ENCODE measurements around the gene SCN11A. TPM values are rescaled to one million over a fixed set of nuclear protein-coding genes. Genes with fewer than 3 reads are reported as not detected.
A peak's percentile ranks its signal among the peaks of the same experiment; 100 is the strongest.

Gene SCN11A
- total RNA-seq, 1 donor from 2014 or later, result 0.69 TPM

GRCh38 chr3:39067286-39067685, 15.5 kb upstream of the SCN11A start:
- peaks cover 25% of the 10 kb centered on the region for H4K20me1 ChIP-seq (ENCODE audit: low read depth)
- H3K27me3 ChIP-seq, result no peaks in the 10 kb centered on the region
- H3K4me1 Mint-ChIP-seq, result no peaks in the 10 kb centered on the region
- peaks cover 2% of the 10 kb centered on the region for H3K4me1 ChIP-seq
- H3K9me3 Mint-ChIP-seq, result no peaks in the 10 kb centered on the region
- no peak overlapping the region for H3K4me3 Mint-ChIP-seq
- H3K4me2 ChIP-seq, result no peak overlapping the region
- no peak for DNase-seq (ENCODE audit: low spot score)
- H2AFZ ChIP-seq (replicated peaks), result no peak overlapping the region
- H3K9ac ChIP-seq, result no peak overlapping the region
- H3K4me3 ChIP-seq, result no peak overlapping the region
- no peaks in the 10 kb centered on the region for H3K27me3 Mint-ChIP-seq (ENCODE audit: insufficient read depth, low read depth)
- peaks cover 15% of the 10 kb centered on the region for H3K36me3 ChIP-seq
- peaks cover 16% of the 10 kb centered on the region for H3K36me3 Mint-ChIP-seq
- H3K79me2 ChIP-seq (ENCODE audit: low read depth), result peaks cover 36% of the 10 kb centered on the region
- H3K9me3 ChIP-seq (ENCODE audit: low read depth), result no peaks in the 10 kb centered on the region
- no peak overlapping the region for H3K27ac Mint-ChIP-seq
- H3K27ac ChIP-seq, result no peak overlapping the region
- no peaks in the 10 kb centered on the region for H3F3A ChIP-seq (ENCODE audit: low read depth)
- TF ChIP-seq CTCF (IDR thresholded peaks at IDR 0.05), result no peak
- no peak for TF ChIP-seq EZH2phosphoT487 (IDR thresholded peaks at IDR 0.05)
- TF ChIP-seq EZH2 (IDR thresholded peaks at IDR 0.05), result no peak

GRCh38 chr3:39065197-39065596, 13.5 kb upstream of the SCN11A start:
- Histone ChIP-seq H4K20me1 (ENCODE audit: low read depth) (peaks cover 30% of the 10 kb centered on the region), H3K4me1 (peaks cover 5% of the 10 kb centered on the region), H3K27me3 (no peaks in the 10 kb centered on the region), H3F3A (ENCODE audit: low read depth) (no peaks in the 10 kb centered on the region), H3K4me3 (no peak overlapping the region), H3K27ac (peak overlapping the region; percentile 39), H3K36me3 (peaks cover 10% of the 10 kb centered on the region), H2AFZ (replicated peaks) (no peak overlapping the region), H3K9me3 (ENCODE audit: low read depth) (no peaks in the 10 kb centered on the region), H3K79me2 (ENCODE audit: low read depth) (peaks cover 57% of the 10 kb centered on the region), H3K4me2 (no peak overlapping the region), H3K9ac (no peak overlapping the region)
- H3K4me3 Mint-ChIP-seq, result no peak overlapping the region
- no peaks in the 10 kb centered on the region for H3K4me1 Mint-ChIP-seq
- peaks cover 8% of the 10 kb centered on the region for H3K36me3 Mint-ChIP-seq
- TF ChIP-seq EZH2phosphoT487 (IDR thresholded peaks at IDR 0.05), result no peak
- peak; percentile 59 for TF ChIP-seq CTCF (IDR thresholded peaks at IDR 0.05)
- no peak for TF ChIP-seq EZH2 (IDR thresholded peaks at IDR 0.05)
- no peaks in the 10 kb centered on the region for H3K27me3 Mint-ChIP-seq (ENCODE audit: insufficient read depth, low read depth)
- peak; percentile 69 for DNase-seq (ENCODE audit: low spot score)
- no peak overlapping the region for H3K27ac Mint-ChIP-seq
- H3K9me3 Mint-ChIP-seq, result no peaks in the 10 kb centered on the region

- Histone ChIP-seq H3K36me3 (peaks cover 5% of the 10 kb centered on the region), H3K4me2 (no peak overlapping the region), H3K79me2 (ENCODE audit: low read depth) (peaks cover 63% of the 10 kb centered on the region), H4K20me1 (ENCODE audit: low read depth) (peaks cover 30% of the 10 kb centered on the region), H3K4me1 (peaks cover 5% of the 10 kb centered on the region), H3K9me3 (ENCODE audit: low read depth) (no peaks in the 10 kb centered on the region), H3F3A (ENCODE audit: low read depth) (no peaks in the 10 kb centered on the region), H3K27ac (peak overlapping the region; percentile 39), H2AFZ (replicated peaks) (no peak overlapping the region), H3K27me3 (no peaks in the 10 kb centered on the region), H3K9ac (no peak overlapping the region), H3K4me3 (no peak overlapping the region)
- no peak for TF ChIP-seq EZH2phosphoT487 (IDR thresholded peaks at IDR 0.05)
- TF ChIP-seq CTCF (IDR thresholded peaks at IDR 0.05), result no peak
- no peak for TF ChIP-seq EZH2 (IDR thresholded peaks at IDR 0.05)
- no peaks in the 10 kb centered on the region for H3K27me3 Mint-ChIP-seq (ENCODE audit: insufficient read depth, low read depth)
- peaks cover 6% of the 10 kb centered on the region for H3K36me3 Mint-ChIP-seq
- no peaks in the 10 kb centered on the region for H3K4me1 Mint-ChIP-seq
- no peak overlapping the region for H3K4me3 Mint-ChIP-seq
- DNase-seq (ENCODE audit: low spot score), result no peak
- H3K9me3 Mint-ChIP-seq, result no peaks in the 10 kb centered on the region
- no peak overlapping the region for H3K27ac Mint-ChIP-seq
Measured at GRCh38 chr3:39064646-39065045, 12.9 kb upstream of the SCN11A start.
